AG09309 (cell line): ENCODE data around the gene ODAD4.
"Not testable (repeated sequence)": the region's sequence is repeated elsewhere in the genome, so short reads cannot be mapped to it uniquely, and the experiment has no call there.

Experiments used
- DNase-seq: peaks from one replicate; pipeline ENCODE4 v3.0.0-alpha.2; 2010; ENCODE audit warnings: low read depth
- H3K4me3 ChIP-seq: 2 replicates; pipeline ENCODE4 v1.5.1; 2011; ENCODE audit warnings: mild to moderate bottlenecking, low read depth, low read length, moderate library complexity; ENCODE audit not compliant: control insufficient read depth
- CTCF ChIP-seq: IDR thresholded peaks from 2 replicates; pipeline ENCODE4 v1.5.1; 2011; ENCODE audit warnings: mild to moderate bottlenecking, low read depth, low read length, inconsistent platforms; ENCODE audit not compliant: insufficient read depth, control insufficient read depth; ENCODE audit errors: missing control alignments

The ODAD4 gene

GRCh38 chr17:41918314-41919164 is 11.9 kb upstream of the ODAD4 start, which contains the start of gene ACLY:
Gene ACLY, minus strand, starts transcription at chr17:41918951. Its CDS starts 5,078 bp downstream, at chr17:41913873.
- no peak for TF ChIP-seq CTCF
- peak; percentile 78 for DNase-seq

GRCh38 chr17:41919165-41919817 is 11.1 kb upstream of the ODAD4 start:
- H3K4me3 ChIP-seq: peak overlapping the region; percentile 62
- no peak for TF ChIP-seq CTCF
- DNase-seq: peak; percentile 25

More at GRCh38 chr17:41918314-41919164, 11.9 kb upstream of the ODAD4 start, which contains the start of gene ACLY:
- H3K4me3 ChIP-seq: peak within 1 kb of the TSS; percentile 62

- H3K4me3 ChIP-seq: no peak overlapping the region
- TF ChIP-seq CTCF: no peak
- DNase-seq: no peak
Observed at GRCh38 chr17:41919840-41920579, 10.4 kb upstream of the ODAD4 start.

- DNase-seq: no peak
- TF ChIP-seq CTCF: no peak
Observed at GRCh38 chr17:41920580-41920955, 9.8 kb upstream of the ODAD4 start.

GRCh38 chr17:41925991-41926590 is 4.3 kb upstream of the ODAD4 start:
- TF ChIP-seq CTCF: no peak
- H3K4me3 ChIP-seq: no peak overlapping the region
- no peak for DNase-seq

More at GRCh38 chr17:41920580-41920955, 9.8 kb upstream of the ODAD4 start:
- H3K4me3 ChIP-seq: no peak overlapping the region

GRCh38 chr17:41928693-41929251 is 1.6 kb upstream of the ODAD4 start:
- H3K4me3 ChIP-seq: no peak overlapping the region
- TF ChIP-seq CTCF: no peak
- DNase-seq: no peak

- not testable (repeated sequence) for DNase-seq
- peak overlapping the region; percentile 53 for H3K4me3 ChIP-seq
Observed at GRCh38 chr17:41930833-41931156, 378 bp downstream of the ODAD4 start.

- not testable (repeated sequence) for H3K4me3 ChIP-seq, DNase-seq
Observed at GRCh38 chr17:41931715-41932114, 1.3 kb downstream of the ODAD4 start.
